Ishikawa (cell line): Measurements from ENCODE around the gene BLOC1S3.

Experiments
- CEBPB ChIP-seq: IDR thresholded peaks from 2 replicates; pipeline ENCODE4 v1.6.1; 2012
- CREB1 ChIP-seq: IDR thresholded peaks from 2 replicates; pipeline ENCODE4 v1.6.1; 2012; ENCODE audit warnings: low read depth
- EGR1 ChIP-seq: IDR thresholded peaks from 2 replicates; pipeline ENCODE4 v1.6.1; 2012
- EP300 ChIP-seq: IDR thresholded peaks from 2 replicates; pipeline ENCODE4 v1.6.1; 2012; ENCODE audit warnings: borderline replicate concordance
- FOXM1 ChIP-seq: IDR thresholded peaks from 2 replicates; pipeline ENCODE4 v1.6.1; 2012; ENCODE audit warnings: low read depth, borderline replicate concordance
- MAX ChIP-seq: IDR thresholded peaks from 2 replicates; pipeline ENCODE4 v1.6.1; 2012
- NFIC ChIP-seq: IDR thresholded peaks from 2 replicates; pipeline ENCODE4 v1.6.1; 2012
- RAD21 ChIP-seq: IDR thresholded peaks from 2 replicates; pipeline ENCODE4 v1.6.1; 2012; ENCODE audit warnings: low read depth
- REST ChIP-seq: IDR thresholded peaks from 2 replicates; pipeline ENCODE4 v1.6.1; 2012; ENCODE audit warnings: low read depth, mild to moderate bottlenecking
- TAF1 ChIP-seq: IDR thresholded peaks from 2 replicates; pipeline ENCODE4 v1.6.1; 2012; ENCODE audit warnings: low read depth, mild to moderate bottlenecking
- TCF12 ChIP-seq: IDR thresholded peaks from 2 replicates; pipeline ENCODE4 v1.6.1; 2012; ENCODE audit warnings: low read depth
- TEAD4 ChIP-seq: IDR thresholded peaks from 2 replicates; pipeline ENCODE4 v1.6.1; 2012
- USF1 ChIP-seq: IDR thresholded peaks from 2 replicates; pipeline ENCODE4 v1.6.1; 2012
- YY1 ChIP-seq: IDR thresholded peaks from 2 replicates; pipeline ENCODE4 v1.6.1; 2012; ENCODE audit warnings: low read depth
- ZBTB7A ChIP-seq: IDR thresholded peaks from 2 replicates; pipeline ENCODE4 v1.6.1; 2012; ENCODE audit warnings: low read depth

BLOC1S3 gene

GRCh38 chr19:45164577-45165335, 13.8 kb upstream of the BLOC1S3 start:
- TF ChIP-seq RAD21: 0 out of 2 replicates have a peak, but pooled peaks have one; percentile 2
- no peak for TF ChIP-seq NFIC
- TF ChIP-seq MAX: peak; percentile 40; the same call in 1 of the 2 replicates

- TF ChIP-seq TCF12: no peak
- TF ChIP-seq REST: no peak
- no peak for TF ChIP-seq TEAD4
- TF ChIP-seq TAF1: no peak
- no peak for TF ChIP-seq CREB1
These were observed 11.8 kb upstream of the BLOC1S3 start for GRCh38 chr19:45166723-45167252.

GRCh38 chr19:45168767-45169351, 9.7 kb upstream of the BLOC1S3 start:
- TF ChIP-seq RAD21 (no peak; the same call in 1 of the 2 replicates), NFIC (no peak), YY1 (no peak), USF1 (no peak), FOXM1 (no peak), TAF1 (no peak), EGR1 (no peak), MAX (no peak), TEAD4 (no peak), EP300 (no peak), REST (no peak), ZBTB7A (no peak), CREB1 (no peak)

- no peak for TF ChIP-seq YY1
- no peak for TF ChIP-seq EP300
- no peak for TF ChIP-seq FOXM1
- no peak for TF ChIP-seq CREB1
- TF ChIP-seq TEAD4: no peak
- no peak for TF ChIP-seq CEBPB
- no peak for TF ChIP-seq RAD21
- TF ChIP-seq NFIC: no peak
- no peak for TF ChIP-seq ZBTB7A
- no peak for TF ChIP-seq MAX
- TF ChIP-seq EGR1: no peak
- no peak for TF ChIP-seq REST
- TF ChIP-seq TCF12: no peak
- no peak for TF ChIP-seq USF1
- no peak for TF ChIP-seq TAF1
These were observed 9.0 kb upstream of the BLOC1S3 start for GRCh38 chr19:45169602-45170001.
